ENCODE measurements around the gene SMYD3.

Gene SMYD3

DNA sequence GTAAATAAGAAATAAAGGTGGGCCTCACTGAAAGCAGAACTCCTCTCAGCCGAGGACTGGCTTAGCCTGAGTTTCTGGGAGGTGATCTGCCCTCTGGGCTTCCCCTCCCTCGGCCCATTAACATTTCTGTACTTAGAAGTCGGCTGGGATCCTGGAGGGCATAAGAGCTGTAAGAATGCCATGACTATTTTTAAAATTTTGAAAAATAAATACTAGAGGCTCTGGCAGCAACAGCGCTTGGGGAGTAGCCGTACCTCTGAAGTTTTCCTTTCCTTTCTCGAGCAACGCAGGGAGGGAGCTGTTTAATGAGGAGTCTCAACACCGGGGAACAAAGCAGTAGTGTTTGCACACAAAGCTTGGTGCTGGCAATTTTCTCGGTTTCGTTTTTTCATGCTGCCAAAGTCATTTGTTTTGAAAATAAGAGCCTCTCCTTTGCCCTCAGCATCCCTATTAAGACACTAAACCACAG lies 498.7 kb downstream of the SMYD3 start:
- no peak for DNase-seq (ENCODE audit: low spot score)
- peak overlapping the region in 1 of 2 donors; percentile 45 for H3K27ac ChIP-seq
- TF ChIP-seq, protein P1, sequence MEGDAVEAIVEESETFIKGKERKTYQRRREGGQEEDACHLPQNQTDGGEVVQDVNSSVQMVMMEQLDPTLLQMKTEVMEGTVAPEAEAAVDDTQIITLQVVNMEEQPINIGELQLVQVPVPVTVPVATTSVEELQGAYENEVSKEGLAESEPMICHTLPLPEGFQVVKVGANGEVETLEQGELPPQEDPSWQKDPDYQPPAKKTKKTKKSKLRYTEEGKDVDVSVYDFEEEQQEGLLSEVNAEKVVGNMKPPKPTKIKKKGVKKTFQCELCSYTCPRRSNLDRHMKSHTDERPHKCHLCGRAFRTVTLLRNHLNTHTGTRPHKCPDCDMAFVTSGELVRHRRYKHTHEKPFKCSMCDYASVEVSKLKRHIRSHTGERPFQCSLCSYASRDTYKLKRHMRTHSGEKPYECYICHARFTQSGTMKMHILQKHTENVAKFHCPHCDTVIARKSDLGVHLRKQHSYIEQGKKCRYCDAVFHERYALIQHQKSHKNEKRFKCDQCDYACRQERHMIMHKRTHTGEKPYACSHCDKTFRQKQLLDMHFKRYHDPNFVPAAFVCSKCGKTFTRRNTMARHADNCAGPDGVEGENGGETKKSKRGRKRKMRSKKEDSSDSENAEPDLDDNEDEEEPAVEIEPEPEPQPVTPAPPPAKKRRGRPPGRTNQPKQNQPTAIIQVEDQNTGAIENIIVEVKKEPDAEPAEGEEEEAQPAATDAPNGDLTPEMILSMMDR (IDR thresholded peaks at IDR 0.05), result no peak
- H3K4me3 ChIP-seq, result no peak overlapping the region

DNA sequence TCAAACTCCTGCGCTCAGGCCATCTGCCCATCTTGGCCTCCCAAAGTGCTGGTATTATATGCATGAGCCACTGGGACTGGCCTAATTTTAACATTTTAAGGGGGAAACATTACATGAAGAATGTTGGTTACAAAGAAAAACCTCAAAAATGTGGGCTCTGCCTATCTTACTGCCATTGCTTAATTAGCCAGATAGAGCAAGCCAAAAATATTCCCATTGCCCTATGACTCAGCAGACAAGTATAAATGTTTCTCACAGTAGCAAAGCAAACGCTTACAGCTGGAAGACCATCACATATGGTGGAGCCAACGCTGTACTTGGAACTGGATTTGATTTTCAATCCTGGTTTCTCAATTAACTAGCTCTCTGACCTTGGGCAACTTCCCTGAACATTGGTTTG lies 502.0 kb downstream of the SMYD3 start:
- H3K27ac ChIP-seq, result peak overlapping the region in 1 of 2 donors; percentile 15
- no peak overlapping the region for H3K4me3 ChIP-seq
- no peak for DNase-seq (ENCODE audit: low spot score)
- TF ChIP-seq, protein P1 (IDR thresholded peaks at IDR 0.05), result no peak

DNA sequence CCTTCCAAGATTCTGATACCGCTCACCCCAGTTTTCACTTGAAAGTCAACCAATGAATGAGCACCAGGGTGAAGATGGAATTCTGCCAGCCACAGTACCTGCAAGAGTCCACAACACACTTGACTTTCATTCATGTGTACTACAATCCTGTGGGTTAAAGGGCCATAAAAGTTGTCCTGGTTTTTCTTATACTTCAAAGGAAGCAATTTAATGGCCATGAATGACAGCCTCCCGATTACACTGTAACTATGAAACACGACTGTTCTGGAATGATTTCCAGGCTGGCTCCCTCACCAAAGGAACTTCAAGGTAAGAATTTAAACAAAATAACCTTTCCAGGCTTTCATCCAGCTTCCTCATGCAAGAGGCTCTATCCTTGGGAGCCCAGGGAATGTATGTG lies 502.8 kb downstream of the SMYD3 start:
- no peak overlapping the region for H3K4me3 ChIP-seq
- DNase-seq (ENCODE audit: low spot score), result no peak
- no peak overlapping the region for H3K27ac ChIP-seq
- TF ChIP-seq, protein P1 (IDR thresholded peaks at IDR 0.05), result no peak

DNA sequence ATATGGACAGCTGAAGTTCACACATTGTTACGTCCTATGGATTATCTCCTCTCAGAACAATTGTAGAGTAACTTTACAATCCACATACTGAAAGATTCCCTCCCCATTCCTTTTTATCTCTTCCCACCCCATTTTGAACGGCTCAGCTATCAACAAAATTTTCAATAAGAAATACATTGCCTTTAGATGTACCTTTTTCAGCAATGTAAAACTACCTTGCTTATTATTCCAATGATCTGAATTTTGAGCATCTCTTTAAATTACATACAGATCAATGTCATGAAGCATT lies 503.7 kb downstream of the SMYD3 start:
- no peak for DNase-seq (ENCODE audit: low spot score)
- Histone ChIP-seq H3K4me3 (no peak overlapping the region), H3K27ac (no peak overlapping the region)
- TF ChIP-seq, protein P1 (IDR thresholded peaks at IDR 0.05), result no peak

DNA sequence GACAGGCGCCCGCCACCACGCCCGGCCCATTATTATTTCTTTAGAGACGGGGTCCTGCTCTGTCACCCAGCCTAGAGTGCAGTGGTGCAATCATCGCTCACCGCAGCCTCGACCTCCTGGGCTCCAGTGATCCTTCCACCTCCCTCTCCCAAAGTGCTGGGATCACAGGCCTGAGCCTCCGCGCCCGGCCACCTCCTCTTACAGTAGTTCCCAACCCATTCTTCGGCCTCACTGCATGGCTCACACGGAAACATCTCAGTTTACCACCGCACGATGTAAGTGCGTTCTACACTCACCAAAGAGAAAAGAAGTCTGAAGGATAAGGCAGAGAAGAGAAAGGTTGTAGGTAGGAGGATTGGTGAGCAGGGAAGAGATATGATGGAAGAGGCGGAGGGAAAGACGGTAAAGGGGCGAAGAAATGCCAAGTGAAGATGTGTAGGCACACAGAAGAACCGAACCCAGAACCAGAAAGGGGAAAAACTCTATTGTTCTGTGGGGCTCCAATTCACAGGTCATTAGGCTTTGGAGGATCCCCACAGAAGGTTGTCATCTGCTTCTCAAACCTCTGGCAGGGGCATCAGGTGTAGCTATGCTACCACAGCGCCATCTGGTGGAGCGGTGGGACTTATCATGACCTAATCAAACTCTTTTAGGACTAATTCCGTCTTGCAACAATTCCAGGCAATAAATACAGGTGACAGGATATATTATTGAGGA lies 504.2 kb downstream of the SMYD3 start:
- Histone ChIP-seq H3K4me3 (no peak overlapping the region), H3K27ac (no peak overlapping the region)
- no peak for DNase-seq (ENCODE audit: low spot score)
- TF ChIP-seq, protein P1 (IDR thresholded peaks at IDR 0.05), result peak; percentile 53

DNA sequence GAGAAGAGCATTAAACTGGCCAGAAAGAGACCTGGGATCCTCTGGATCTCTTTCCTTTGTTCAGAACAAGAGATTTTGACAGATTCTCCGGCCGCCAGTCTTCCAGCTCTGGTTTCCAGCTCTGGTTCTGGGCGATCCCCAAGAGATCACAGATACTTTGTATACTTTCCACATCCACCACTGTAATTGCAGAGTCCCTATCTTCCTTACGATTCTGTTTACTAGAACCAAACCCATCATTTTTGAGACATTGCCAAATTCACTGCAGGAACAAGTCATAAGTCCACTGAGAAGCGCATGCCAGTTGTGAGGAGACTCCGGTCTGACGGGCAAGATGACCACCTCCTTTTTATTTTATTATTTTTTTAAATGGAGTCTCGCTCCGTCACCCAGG lies 505.2 kb downstream of the SMYD3 start:
- Histone ChIP-seq H3K27ac (no peak overlapping the region), H3K4me3 (no peak overlapping the region)
- DNase-seq (ENCODE audit: low spot score), result no peak
- TF ChIP-seq, protein P1 (IDR thresholded peaks at IDR 0.05), result no peak

DNA sequence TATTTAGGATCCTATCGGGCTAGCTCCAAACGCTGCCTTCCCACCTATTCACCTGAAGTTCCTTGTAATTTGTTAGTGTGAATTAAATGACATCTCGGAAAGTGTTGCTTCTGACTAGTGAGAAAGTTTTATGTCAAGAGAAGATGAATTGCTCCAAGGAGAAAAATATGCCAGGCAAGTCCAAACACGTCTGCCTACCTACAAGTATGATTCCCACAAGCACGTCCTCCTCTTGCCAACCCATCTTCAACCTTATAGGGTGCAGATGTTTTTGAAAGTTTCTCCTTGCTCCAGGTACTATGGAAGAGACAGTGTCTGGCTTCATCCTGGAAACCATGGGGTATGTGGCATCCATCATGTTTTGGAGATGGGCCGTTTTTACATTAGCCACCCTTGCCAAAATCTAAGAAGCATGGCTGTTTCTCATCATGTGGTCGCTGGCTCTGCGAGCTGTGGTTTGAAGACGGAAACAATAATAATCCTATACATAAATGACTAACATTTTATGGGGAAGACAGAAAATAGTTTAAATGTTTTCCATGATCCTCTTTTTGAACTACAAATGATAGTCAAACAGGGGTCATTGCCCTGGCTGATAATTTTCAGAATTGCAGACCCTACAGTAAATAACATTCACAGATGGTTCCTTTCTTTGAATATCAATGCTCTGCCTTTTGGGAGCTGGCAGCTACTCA lies 505.8 kb downstream of the SMYD3 start:
- Histone ChIP-seq H3K27ac (no peak overlapping the region), H3K4me3 (no peak overlapping the region)
- TF ChIP-seq, protein P1 (IDR thresholded peaks at IDR 0.05), result no peak
- DNase-seq (ENCODE audit: low spot score), result no peak

All from coronary artery (tissue), 2 donors.